RWPE2 (cell line): ENCODE data around the gene ADIRF.
A peak's percentile ranks its signal among the peaks of the same experiment; 100 is the strongest.

Source experiments
- ATAC-seq: fragments of 200-7000 bp; cut with Tn5 transposase; 3 replicates; pipeline ENCODE4 v1.9.1; 2021; ENCODE audit warnings: low read depth
- DNase-seq: peaks from one replicate; pipeline ENCODE4 v3.0.0-alpha.2; 2020; ENCODE audit warnings: low spot score
- H3K27ac ChIP-seq: fragments of 450-650 bp; 2 replicates; pipeline ENCODE4 v1.5.1; 2017; ENCODE audit warnings: mild to moderate bottlenecking; ENCODE audit not compliant: poor library complexity, severe bottlenecking
- H3K27me3 ChIP-seq: fragments of 250-450 bp; sonication (Bioruptor Pico); 2 replicates; pipeline ENCODE4 v1.5.1; 2021; ENCODE audit warnings: mild to moderate bottlenecking, moderate library complexity; ENCODE audit not compliant: insufficient read depth, poor library complexity, severe bottlenecking
- H3K36me3 ChIP-seq: fragments of 250-450 bp; sonication (Bioruptor Pico); 2 replicates; pipeline ENCODE4 v1.5.1; 2020; ENCODE audit warnings: low read depth, mild to moderate bottlenecking, moderate library complexity
- H3K4me1 ChIP-seq: fragments of 250-450 bp; sonication (Bioruptor Pico); 2 replicates; pipeline ENCODE4 v1.5.1; 2021; ENCODE audit warnings: mild to moderate bottlenecking, moderate library complexity; ENCODE audit not compliant: insufficient read depth, poor library complexity, severe bottlenecking
- H3K4me3 ChIP-seq: fragments of 250-450 bp; sonication (Bioruptor Pico); 2 replicates; pipeline ENCODE4 v1.5.1; 2021; ENCODE audit warnings: mild to moderate bottlenecking, moderate library complexity; ENCODE audit not compliant: severe bottlenecking
- H3K9me3 ChIP-seq: fragments of 250-450 bp; sonication (Bioruptor Pico); 2 replicates; pipeline ENCODE4 v1.5.1; 2021; ENCODE audit warnings: mild to moderate bottlenecking, moderate library complexity; ENCODE audit not compliant: severe bottlenecking
- CTCF ChIP-seq: fragments of 450-650 bp; IDR thresholded peaks from one replicate; pipeline ENCODE4 v1.5.1; 2017; ENCODE audit warnings: mild to moderate bottlenecking, moderate library complexity; ENCODE audit not compliant: poor library complexity, severe bottlenecking

ADIRF gene

GRCh38 chr10:86943316-86944030 is 24.8 kb upstream of the ADIRF start:
- ATAC-seq (no peak), DNase-seq (no peak)
- no peaks in the 10 kb centered on the region for H3K27me3 ChIP-seq
- no peaks in the 10 kb centered on the region for H3K9me3 ChIP-seq
- no peaks in the 10 kb centered on the region for H3K36me3 ChIP-seq
- H3K4me3 ChIP-seq = no peak overlapping the region
- no peak for TF ChIP-seq CTCF
- no peaks in the 10 kb centered on the region for H3K4me1 ChIP-seq
- no peak overlapping the region for H3K27ac ChIP-seq

GRCh38 chr10:86944031-86944419 is 24.3 kb upstream of the ADIRF start:
- TF ChIP-seq CTCF = no peak
- Histone ChIP-seq H3K9me3 (no peaks in the 10 kb centered on the region), H3K27ac (no peak overlapping the region), H3K36me3 (no peaks in the 10 kb centered on the region), H3K4me1 (no peaks in the 10 kb centered on the region), H3K27me3 (no peaks in the 10 kb centered on the region), H3K4me3 (no peak overlapping the region)
- DNase-seq = no peak
- ATAC-seq = no peak

- Histone ChIP-seq H3K36me3 (no peaks in the 10 kb centered on the region), H3K4me3 (no peak overlapping the region), H3K4me1 (no peaks in the 10 kb centered on the region), H3K27me3 (no peaks in the 10 kb centered on the region), H3K9me3 (no peaks in the 10 kb centered on the region), H3K27ac (no peak overlapping the region)
- DNase-seq (no peak), ATAC-seq (peak; percentile 24; the same call in 1 of the 3 replicates)
- no peak for TF ChIP-seq CTCF
Observed at GRCh38 chr10:86944471-86944870, 23.8 kb upstream of the ADIRF start.

- Histone ChIP-seq H3K4me1 (no peaks in the 10 kb centered on the region), H3K4me3 (no peak overlapping the region), H3K36me3 (no peaks in the 10 kb centered on the region), H3K27ac (no peak overlapping the region), H3K27me3 (no peaks in the 10 kb centered on the region), H3K9me3 (no peaks in the 10 kb centered on the region)
- ATAC-seq = no peak
- no peak for DNase-seq
- TF ChIP-seq CTCF = no peak
Observed at GRCh38 chr10:86944907-86945306, 23.4 kb upstream of the ADIRF start.
